ENCODE data around the gene PSMC3.

GRCh38 chr11:47417712-47418111 lies 8.5 kb downstream of the PSMC3 start:
- no peak for TF ChIP-seq SUZ12 (IDR thresholded peaks at IDR 0.05; ENCODE audit: extremely low read depth, insufficient read depth, insufficient read length)
- TF ChIP-seq YY1 (IDR thresholded peaks at IDR 0.05; ENCODE audit: insufficient read depth, insufficient read length): no peak

Data from NT2/D1 (cell line).